Upper lobe of left lung (tissue), 6 donors: ENCODE data around the gene BROX. TPM values are rescaled to one million over a fixed set of nuclear protein-coding genes. Genes with fewer than 3 reads are reported as not detected.

ENCODE experiments used
- ATAC-seq, 2 donors: fragments of 200-7000 bp; cut with Tn5 transposase; one replicate each; pipeline ENCODE4 v1.9.1; 2022; ENCODE audit warnings: mild to moderate bottlenecking in 2 of 2, moderate library complexity in 2 of 2; ENCODE audit not compliant: low FRiP score in 2 of 2
- DNase-seq, 2 donors: peaks; one replicate each; pipeline ENCODE4 v3.0.0-alpha.2; 2019 to 2020
- H3K27ac ChIP-seq, 4 donors: fragments of 200-600 bp; sonication (generic); one replicate each; pipeline ENCODE4 v1.5.1; 2016 to 2019
- H3K27me3 ChIP-seq, 4 donors: fragments of 200-600 bp; sonication (generic); one replicate each; pipeline ENCODE4 v1.5.1; 2017 to 2019
- H3K36me3 ChIP-seq, 4 donors: fragments of 200-600 bp; sonication (generic); one replicate each; pipeline ENCODE4 v1.5.1; 2016 to 2019
- H3K4me1 ChIP-seq, 4 donors: fragments of 200-600 bp; sonication (generic); one replicate each; pipeline ENCODE4 v1.5.1; 2018 to 2019
- H3K4me3 ChIP-seq, 4 donors: fragments of 200-600 bp; sonication (generic); one replicate each; pipeline ENCODE4 v1.5.1; 2017 to 2019; ENCODE audit warnings: mild to moderate bottlenecking in 2 of 4, moderate library complexity in 1 of 4
- H3K9me3 ChIP-seq, 4 donors: fragments of 200-600 bp; sonication (generic); one replicate each; pipeline ENCODE4 v1.5.1; 2018 to 2019
- EP300 ChIP-seq, 4 donors: sonication (generic); formaldehyde crosslinking; IDR thresholded peaks; one replicate each; pipeline ENCODE4 v1.5.1; 2017; ENCODE audit warnings: antibody characterized with exemption in 4 of 4, control low read depth in 2 of 4
- POLR2A ChIP-seq, 4 donors: fragments of 450-650 bp; IDR thresholded peaks; one replicate each; pipeline ENCODE4 v1.5.1; 2016 to 2017; ENCODE audit warnings: antibody characterized with exemption in 4 of 4, mild to moderate bottlenecking in 2 of 4
- POLR2AphosphoS5 ChIP-seq, 2 donors: sonication (generic); formaldehyde crosslinking; IDR thresholded peaks; one replicate each; pipeline ENCODE4 v1.5.1; 2017; ENCODE audit warnings: antibody characterized with exemption in 2 of 2
- WGBS, 2 donors: methylation state at CpG; one replicate each; pipeline ENCODE4 v1.1.5; 2017 to 2018; 5-methylcytosine and 5-hydroxymethylcytosine counted together
- total RNA-seq, 6 donors: library from RNA; depleted of rRNA in 4 of 6; stranded (reverse); fragments of >200 nt in 4 of 6; gene quantifications; one replicate each; pipeline versions ENCODE4 v1.1.0 to v1.2.1, GENCODE V29; 2016 to 2021
- TF ChIP-seq, protein P1 (sequence below), 6 experiments: fragments of 450-650 bp in 4 of 6; fragments of 200-600 bp in 2 of 6; sonication (generic) in 2 of 6; IDR thresholded peaks; one replicate each; pipeline ENCODE4 v1.5.1; 2016 to 2019; ENCODE audit warnings: antibody characterized with exemption in 6 of 6
- donor health status: DM: no; HTN: no; CAD: no; lungs with moderate emphysema.
- donor health status: DM: no; HTN: yes; CAD: no; lungs with severe emphysema.

Gene BROX
- total RNA-seq, 6 donors from 2014 or later, result 21.0 to 74.0 (median 41.2) TPM

DNA sequence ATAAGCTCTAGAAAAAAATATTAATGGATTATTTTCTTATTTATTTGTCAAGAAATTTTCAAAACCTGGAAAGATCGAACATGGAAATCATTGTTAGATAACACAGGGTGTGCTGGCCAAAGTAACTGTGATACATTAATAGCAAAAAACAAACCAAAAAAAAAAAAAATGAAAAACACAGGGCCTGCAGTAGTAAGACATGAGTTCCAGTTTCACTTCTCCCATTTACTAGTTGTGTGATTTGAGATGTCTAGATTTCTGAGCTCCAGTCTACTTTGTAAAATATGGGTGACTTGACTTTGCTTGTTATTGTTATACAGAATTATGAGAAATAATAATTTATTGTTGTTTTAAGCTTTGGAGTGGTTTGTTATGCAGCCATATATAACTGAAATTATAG lies 38.3 kb downstream of the BROX start:
- Histone ChIP-seq H3K4me3 (no peak overlapping the region), H3K27ac (no peak overlapping the region), H3K27me3 (no peaks in the 10 kb centered on the region), H3K36me3 (no peaks in the 10 kb centered on the region), H3K4me1 (no peaks in the 10 kb centered on the region), H3K9me3 (no peaks in the 10 kb centered on the region)
- WGBS, 2 donors, result 82 to 90% methylated on average over 1 of the region's 1 CpG
- no peak for TF ChIP-seq EP300 (IDR thresholded peaks at IDR 0.05)
- TF ChIP-seq POLR2AphosphoS5 (IDR thresholded peaks at IDR 0.05), result no peak
- TF ChIP-seq POLR2A (IDR thresholded peaks at IDR 0.05), result no peak
- TF ChIP-seq, protein P1, sequence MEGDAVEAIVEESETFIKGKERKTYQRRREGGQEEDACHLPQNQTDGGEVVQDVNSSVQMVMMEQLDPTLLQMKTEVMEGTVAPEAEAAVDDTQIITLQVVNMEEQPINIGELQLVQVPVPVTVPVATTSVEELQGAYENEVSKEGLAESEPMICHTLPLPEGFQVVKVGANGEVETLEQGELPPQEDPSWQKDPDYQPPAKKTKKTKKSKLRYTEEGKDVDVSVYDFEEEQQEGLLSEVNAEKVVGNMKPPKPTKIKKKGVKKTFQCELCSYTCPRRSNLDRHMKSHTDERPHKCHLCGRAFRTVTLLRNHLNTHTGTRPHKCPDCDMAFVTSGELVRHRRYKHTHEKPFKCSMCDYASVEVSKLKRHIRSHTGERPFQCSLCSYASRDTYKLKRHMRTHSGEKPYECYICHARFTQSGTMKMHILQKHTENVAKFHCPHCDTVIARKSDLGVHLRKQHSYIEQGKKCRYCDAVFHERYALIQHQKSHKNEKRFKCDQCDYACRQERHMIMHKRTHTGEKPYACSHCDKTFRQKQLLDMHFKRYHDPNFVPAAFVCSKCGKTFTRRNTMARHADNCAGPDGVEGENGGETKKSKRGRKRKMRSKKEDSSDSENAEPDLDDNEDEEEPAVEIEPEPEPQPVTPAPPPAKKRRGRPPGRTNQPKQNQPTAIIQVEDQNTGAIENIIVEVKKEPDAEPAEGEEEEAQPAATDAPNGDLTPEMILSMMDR (IDR thresholded peaks at IDR 0.05), result no peak
- ATAC-seq, result no peak
- DNase-seq, result no peak

DNA sequence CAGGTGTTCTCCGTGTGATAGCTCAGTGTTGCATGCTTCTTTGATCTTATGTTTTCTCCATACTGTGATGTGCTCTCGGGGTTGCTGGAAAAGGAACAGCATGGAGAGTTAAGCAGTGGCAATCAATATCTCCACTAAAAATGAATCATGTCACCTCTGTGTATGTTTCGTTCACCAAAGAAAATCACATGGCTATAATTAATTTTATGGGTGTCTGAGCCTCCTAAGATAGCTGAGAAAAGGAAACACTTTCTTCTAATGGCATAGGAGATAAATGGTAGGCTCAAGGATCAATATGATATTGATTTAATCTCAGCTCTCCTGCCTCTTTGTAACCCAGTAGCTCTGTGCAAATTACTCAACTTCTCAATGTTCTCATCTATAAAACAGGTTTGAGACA lies 38.9 kb downstream of the BROX start:
- no peak overlapping the region for H3K27ac ChIP-seq
- TF ChIP-seq, protein P1 (IDR thresholded peaks at IDR 0.05), result no peak
- TF ChIP-seq POLR2AphosphoS5 (IDR thresholded peaks at IDR 0.05), result no peak
- TF ChIP-seq EP300 (IDR thresholded peaks at IDR 0.05), result no peak
- no peak for TF ChIP-seq POLR2A (IDR thresholded peaks at IDR 0.05)
- WGBS, 2 donors, result 92 to 94% methylated on average over 3 of the region's 3 CpGs
- H3K9me3 ChIP-seq, result no peaks in the 10 kb centered on the region
- H3K4me1 ChIP-seq, result no peaks in the 10 kb centered on the region
- no peak overlapping the region for H3K4me3 ChIP-seq
- H3K36me3 ChIP-seq, result no peaks in the 10 kb centered on the region
- ATAC-seq (no peak), DNase-seq (no peak)
- no peaks in the 10 kb centered on the region for H3K27me3 ChIP-seq

DNA sequence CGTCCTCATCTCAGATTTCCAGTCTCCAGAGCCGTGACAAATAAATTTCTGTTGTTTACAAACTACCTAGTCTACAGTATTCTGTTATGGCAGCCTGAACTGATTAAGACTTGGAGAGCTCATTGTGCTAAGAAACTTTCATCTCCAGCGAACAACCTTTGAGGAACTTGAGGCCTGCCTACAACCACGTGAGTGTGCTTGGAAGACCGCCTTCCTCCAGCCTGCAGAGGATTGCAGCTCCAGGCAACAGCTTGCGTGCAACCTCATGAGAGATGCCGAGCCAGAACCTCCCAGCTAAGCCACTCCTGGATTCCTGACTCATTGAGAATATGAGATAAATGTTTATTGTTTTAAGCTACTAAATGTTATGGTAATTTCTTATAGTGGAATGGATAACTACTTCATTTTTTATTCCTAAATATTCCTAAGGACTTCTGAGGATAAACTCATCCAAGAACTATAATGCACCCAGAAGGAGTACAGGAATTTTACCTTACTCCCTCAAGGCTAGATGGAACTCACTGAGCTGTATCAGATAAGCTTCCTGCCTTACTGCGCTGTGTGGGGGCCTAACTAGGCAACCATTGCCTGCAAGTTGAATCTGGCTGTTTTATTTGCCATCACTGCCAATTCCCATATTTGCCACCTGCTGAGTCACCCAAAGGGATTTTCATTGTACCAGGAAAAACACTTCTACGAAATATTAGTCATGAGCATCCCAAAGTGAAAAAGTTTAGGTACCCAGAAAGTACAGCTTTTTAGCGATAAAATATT lies 42.2 kb downstream of the BROX start:
- peak in 1 of 2 donors; percentile 59 for DNase-seq
- WGBS, 2 donors, result 74 to 78% methylated on average over 10 of the region's 10 CpGs
- H3K27ac ChIP-seq, result no peak overlapping the region

DNA sequence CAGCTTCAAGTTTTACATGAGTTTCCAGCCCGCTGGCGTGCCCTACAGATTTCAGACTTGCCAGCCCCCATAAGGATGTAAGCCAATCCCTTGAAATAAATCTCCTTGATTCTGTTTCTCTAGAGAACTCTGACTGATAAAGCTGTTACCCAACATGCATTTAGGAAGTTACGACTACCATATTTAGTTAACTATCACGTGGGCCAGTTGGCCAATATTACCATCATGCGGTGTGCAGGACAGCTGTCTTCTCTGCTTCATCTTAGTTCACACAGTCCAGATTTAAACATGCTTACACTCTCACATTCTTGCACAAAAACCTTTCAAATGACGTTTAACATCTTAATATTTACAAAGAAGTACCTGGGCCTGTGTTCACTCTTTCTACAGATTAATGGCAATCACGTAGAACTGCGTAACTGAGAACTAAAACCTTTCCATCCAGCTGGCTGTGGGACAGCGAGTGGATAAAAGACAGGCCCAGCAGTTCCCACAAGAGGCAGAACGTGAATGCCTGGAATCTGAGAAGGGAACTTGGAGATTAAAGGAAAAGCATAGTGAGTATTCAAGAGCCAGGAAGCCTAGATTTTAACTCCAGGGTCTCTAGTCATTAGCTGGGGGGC lies 45.4 kb downstream of the BROX start:
- 75 to 83% methylated on average over 10 of the region's 10 CpGs for WGBS, 2 donors
- peak overlapping the region in 3 of 4 donors; percentile 33 to 38 (median 35) for H3K27ac ChIP-seq

More for the DNA sequence above, 42.2 kb downstream of the BROX start:
- Histone ChIP-seq H3K4me3 (no peak overlapping the region), H3K9me3 (no peaks in the 10 kb centered on the region), H3K27me3 (no peaks in the 10 kb centered on the region), H3K36me3 (no peaks in the 10 kb centered on the region), H3K4me1 (no peaks in the 10 kb centered on the region)
- TF ChIP-seq EP300 (IDR thresholded peaks at IDR 0.05) (no peak), POLR2AphosphoS5 (IDR thresholded peaks at IDR 0.05) (no peak), POLR2A (IDR thresholded peaks at IDR 0.05) (no peak)
- TF ChIP-seq, protein P1 (IDR thresholded peaks at IDR 0.05), result no peak
- peak in 1 of 2 donors; percentile 94 for ATAC-seq

More for the DNA sequence above, 45.4 kb downstream of the BROX start:
- no peaks in the 10 kb centered on the region for H3K9me3 ChIP-seq
- H3K36me3 ChIP-seq, result no peaks in the 10 kb centered on the region
- no peak for ATAC-seq
- no peak overlapping the region for H3K4me3 ChIP-seq
- H3K27me3 ChIP-seq, result no peaks in the 10 kb centered on the region
- TF ChIP-seq POLR2AphosphoS5 (IDR thresholded peaks at IDR 0.05) (no peak), EP300 (IDR thresholded peaks at IDR 0.05) (no peak), POLR2A (IDR thresholded peaks at IDR 0.05) (no peak)
- TF ChIP-seq, protein P1 (IDR thresholded peaks at IDR 0.05), result no peak
- no peak for DNase-seq
- H3K4me1 ChIP-seq, result no peaks in the 10 kb centered on the region
